ENCODE results near the gene ENPP1.

DNA sequence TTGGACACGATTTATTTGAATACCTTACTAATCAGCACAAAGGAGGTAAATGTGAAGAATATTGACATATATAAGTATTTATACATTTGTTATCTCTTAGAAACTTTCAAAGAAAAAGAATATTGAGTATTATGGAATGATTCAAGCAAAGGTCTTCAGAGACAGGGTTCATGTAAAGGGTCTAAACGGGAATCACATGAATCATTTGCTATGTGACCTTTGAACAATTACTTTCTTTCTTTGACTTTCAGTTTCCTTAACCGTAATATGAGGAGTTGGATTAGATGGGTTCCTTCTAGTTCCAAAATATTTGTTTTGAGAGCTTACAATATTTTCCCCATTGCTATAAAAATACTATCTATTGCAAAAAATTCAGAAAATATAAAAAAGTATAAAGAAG, 14.3 kb downstream of the ENPP1 start:
- TF ChIP-seq MXI1 (IDR thresholded peaks at IDR 0.05; ENCODE audit: low read depth, low read length) = no peak
- TF ChIP-seq RFX5 (IDR thresholded peaks at IDR 0.05; ENCODE audit: low read length) = no peak
- no peak for TF ChIP-seq FOSL2 (IDR thresholded peaks at IDR 0.05; ENCODE audit: borderline replicate concordance, low read depth)
- no peak for TF ChIP-seq GABPA (IDR thresholded peaks at IDR 0.05; ENCODE audit: low read depth)
- no peak for TF ChIP-seq EZH2phosphoT487 (IDR thresholded peaks at IDR 0.05; ENCODE audit: borderline replicate concordance, low read depth)
- TF ChIP-seq, protein P1, sequence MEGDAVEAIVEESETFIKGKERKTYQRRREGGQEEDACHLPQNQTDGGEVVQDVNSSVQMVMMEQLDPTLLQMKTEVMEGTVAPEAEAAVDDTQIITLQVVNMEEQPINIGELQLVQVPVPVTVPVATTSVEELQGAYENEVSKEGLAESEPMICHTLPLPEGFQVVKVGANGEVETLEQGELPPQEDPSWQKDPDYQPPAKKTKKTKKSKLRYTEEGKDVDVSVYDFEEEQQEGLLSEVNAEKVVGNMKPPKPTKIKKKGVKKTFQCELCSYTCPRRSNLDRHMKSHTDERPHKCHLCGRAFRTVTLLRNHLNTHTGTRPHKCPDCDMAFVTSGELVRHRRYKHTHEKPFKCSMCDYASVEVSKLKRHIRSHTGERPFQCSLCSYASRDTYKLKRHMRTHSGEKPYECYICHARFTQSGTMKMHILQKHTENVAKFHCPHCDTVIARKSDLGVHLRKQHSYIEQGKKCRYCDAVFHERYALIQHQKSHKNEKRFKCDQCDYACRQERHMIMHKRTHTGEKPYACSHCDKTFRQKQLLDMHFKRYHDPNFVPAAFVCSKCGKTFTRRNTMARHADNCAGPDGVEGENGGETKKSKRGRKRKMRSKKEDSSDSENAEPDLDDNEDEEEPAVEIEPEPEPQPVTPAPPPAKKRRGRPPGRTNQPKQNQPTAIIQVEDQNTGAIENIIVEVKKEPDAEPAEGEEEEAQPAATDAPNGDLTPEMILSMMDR (IDR thresholded peaks at IDR 0.05) = no peak

Data from SK-N-SH (cell line).